ENCODE measurements around the gene RASGRP4. TPM values are rescaled to one million over a fixed set of nuclear protein-coding genes. Genes with fewer than 3 reads are reported as not detected.
"Not testable (repeated sequence)": the region's sequence is repeated elsewhere in the genome, so short reads cannot be mapped to it uniquely, and the experiment has no call there.

Gene RASGRP4
- total RNA-seq, 1 donor from 2014 or later = 0.24 TPM

DNA sequence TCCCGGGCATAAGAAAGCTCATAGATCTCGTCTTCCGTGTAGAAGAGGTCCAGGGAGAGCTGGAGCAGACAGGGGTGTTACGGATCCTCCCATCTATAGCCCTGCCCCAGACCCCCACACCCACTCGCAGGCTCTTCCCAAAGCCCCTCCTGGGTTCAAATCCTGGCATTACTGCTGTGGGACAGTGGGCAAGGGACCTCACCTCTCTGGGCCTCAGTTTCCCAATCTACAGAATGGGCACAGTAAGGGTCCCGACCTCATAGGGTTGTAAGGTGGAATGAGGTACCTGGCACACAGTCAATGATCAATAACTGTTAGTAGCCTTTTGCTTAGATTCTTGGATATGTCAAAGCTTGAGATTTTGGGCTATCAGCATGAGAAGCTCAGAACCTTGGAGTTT is 12.6 kb downstream of the RASGRP4 start:
- no peak for ATAC-seq

- no peak for ATAC-seq
These were observed 13.1 kb downstream of the RASGRP4 start for GRCh38 chr19:38412961-38413360.

- no peak for ATAC-seq
These were observed 13.5 kb downstream of the RASGRP4 start for GRCh38 chr19:38412491-38412890.

- not testable (repeated sequence) for ATAC-seq
These were observed 14.1 kb downstream of the RASGRP4 start for GRCh38 chr19:38411898-38412297.

DNA sequence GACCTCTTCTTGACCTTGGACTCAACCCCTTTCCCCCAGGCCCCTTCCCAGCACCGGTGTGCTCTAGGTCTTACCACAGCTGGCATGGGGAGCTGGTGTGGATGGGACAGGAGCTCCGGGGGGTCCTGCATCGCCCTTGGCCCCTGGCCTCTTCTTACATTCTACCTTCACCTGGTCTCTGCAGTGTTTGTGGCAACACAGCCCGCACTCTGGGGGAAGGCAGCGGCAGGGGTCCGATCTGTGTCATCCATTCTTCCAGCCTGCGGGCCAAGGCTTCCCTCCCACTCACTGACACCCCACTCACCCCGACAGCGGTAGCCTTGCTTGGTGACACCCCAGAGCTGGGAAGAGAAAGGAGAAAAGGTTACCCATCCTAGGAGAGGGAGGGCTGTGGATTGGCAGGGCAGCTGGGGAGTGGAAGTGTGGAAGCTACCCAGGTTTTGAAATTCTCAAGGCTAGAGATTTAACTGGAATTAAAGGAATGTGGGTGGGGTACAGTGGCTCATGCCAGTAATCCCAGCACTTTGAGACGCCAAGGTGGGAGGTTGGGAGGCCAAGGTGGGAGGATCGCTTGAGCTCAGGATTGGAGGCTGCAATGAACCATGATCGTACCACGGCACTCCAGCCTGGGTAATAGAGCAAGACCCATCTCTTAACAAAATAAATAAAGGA is 14.8 kb downstream of the RASGRP4 start:
- ATAC-seq = peak; percentile 5

GRCh38 chr19:38410407-38410806 is 15.6 kb downstream of the RASGRP4 start:
- not testable (repeated sequence) for ATAC-seq

DNA sequence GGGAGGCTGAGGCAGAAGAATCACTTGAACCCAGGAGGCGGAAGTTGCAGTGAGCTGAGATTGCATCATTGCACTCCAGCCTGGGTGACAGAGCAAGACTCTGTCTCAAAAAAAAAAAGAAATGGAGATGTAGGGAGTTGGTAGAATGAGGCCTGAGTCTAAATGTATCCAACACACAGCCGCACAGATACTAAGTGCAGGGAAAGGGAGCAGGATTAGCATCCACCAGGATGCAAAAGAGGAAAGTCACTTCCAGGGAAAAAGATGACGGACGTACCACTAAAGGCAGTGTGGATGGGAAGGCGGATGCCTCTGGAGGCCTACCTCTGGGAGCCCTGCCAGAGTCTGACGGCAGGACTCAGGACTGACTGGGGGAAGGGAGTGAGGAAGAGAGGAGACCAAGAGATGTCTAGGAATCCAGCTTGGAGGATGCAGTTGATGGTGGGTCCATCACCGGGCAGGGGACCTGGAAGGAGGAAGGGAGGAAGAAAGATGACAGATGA is 16.3 kb downstream of the RASGRP4 start:
- peak; percentile 19 for ATAC-seq

DNA sequence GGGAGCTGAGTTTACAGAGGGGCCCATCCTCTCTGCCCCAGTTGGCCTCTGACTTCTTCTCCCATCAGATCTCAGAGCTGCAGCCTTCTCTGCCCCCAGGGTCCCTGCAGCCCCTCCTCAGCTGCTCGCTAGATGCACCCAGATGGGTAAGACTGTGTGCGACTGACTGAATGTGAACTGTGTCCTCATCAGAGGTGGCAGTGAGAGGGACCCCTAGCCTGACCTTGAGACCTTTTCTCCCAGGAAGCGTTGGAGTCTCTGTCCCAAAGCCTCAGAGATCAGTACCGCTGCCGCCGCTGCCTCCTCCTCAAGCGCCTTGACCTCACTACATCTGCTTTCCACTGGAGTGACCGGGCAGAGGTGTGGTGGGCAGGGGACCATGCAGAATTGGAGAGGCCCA is 20.7 kb downstream of the RASGRP4 start:
- ATAC-seq = no peak

GRCh38 chr19:38404858-38405257 is 21.2 kb downstream of the RASGRP4 start:
- ATAC-seq = no peak

- ATAC-seq = peak; percentile 98
These were observed 22.9 kb downstream of the RASGRP4 start, which contains the start of gene FAM98C for GRCh38 chr19:38402967-38403674. TSS of gene FAM98C (plus strand) at chr19:38403093. CDS start at chr19:38403154, 61 bp downstream.

- no peak for ATAC-seq
These were observed 23.4 kb downstream of the RASGRP4 start for GRCh38 chr19:38402623-38402966.

DNA sequence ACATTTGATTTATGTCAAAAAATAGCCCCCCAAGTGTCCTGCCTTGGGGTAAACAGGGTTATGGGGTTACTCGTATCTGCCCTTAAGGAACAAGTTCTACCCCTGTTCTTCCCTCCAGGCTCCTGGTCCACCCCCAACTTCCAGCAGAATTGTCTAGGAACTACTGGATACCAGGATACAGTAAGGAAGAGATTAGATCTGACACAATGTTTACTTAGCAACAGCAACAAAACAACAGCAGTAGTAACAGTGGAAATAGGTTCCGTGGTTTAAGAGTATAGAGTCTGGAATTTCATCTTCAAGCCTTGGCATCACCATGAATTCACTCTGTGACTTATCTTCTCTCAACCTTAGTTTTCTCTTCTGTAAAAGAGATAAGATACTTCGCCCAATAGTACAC is 24.9 kb downstream of the RASGRP4 start:
- ATAC-seq = no peak

GRCh38 chr19:38400361-38400760 is 25.7 kb downstream of the RASGRP4 start:
- no peak for ATAC-seq

GRCh38 chr19:38399537-38399936 is 26.5 kb downstream of the RASGRP4 start:
- ATAC-seq = no peak

DNA sequence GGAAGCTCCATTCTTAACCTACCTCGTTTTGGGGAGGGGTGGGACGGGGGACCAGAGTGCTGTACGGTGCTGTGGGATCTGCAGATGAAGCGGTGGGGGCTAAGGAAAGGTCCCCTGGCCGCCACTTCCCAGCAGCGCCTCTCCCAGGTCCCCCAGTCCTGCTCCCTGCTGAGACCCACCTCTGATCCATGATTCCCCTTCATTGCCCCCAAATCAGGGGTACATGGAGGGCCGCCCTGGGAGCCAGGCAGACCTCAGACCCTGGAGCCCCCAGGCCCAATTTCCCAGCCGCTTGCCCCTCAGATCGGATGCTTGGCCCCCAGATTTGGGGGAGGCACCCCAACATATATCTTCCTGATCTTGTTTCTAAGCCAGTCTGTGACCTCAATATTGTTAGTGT is 26.9 kb downstream of the RASGRP4 start:
- ATAC-seq = no peak

DNA sequence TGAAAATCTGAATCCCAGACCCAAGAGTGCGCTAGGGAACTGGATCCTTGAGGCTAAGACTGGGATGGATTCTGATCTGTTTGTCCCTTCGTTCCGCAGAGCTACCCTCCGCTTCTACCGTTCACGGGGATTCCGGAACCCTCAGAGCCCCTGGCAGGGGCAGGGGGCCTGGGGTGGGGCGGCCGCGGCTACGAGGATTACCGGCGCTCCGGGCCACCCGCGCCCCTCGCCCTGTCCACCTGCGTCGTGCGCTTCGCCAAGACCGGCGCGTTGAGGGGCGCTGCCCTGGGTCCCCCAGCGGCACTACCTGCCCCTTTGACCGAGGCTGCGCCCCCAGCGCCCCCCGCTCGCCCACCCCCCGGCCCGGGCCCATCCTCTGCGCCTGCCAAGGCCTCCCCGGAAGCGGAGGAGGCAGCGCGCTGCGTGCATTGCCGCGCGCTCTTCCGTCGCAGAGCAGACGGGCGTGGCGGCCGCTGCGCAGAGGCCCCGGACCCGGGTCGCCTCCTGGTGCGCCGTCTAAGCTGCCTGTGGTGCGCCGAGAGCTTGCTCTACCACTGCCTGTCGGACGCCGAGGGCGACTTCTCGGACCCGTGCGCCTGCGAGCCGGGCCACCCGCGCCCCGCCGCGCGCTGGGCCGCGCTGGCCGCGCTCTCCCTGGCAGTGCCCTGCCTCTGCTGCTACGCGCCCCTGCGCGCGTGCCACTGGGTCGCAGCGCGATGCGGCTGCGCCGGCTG is 30.5 kb downstream of the RASGRP4 start:
- ATAC-seq = peak; percentile 27

GRCh38 chr19:38394488-38394887 is 31.5 kb downstream of the RASGRP4 start:
- ATAC-seq = peak; percentile 34

DNA sequence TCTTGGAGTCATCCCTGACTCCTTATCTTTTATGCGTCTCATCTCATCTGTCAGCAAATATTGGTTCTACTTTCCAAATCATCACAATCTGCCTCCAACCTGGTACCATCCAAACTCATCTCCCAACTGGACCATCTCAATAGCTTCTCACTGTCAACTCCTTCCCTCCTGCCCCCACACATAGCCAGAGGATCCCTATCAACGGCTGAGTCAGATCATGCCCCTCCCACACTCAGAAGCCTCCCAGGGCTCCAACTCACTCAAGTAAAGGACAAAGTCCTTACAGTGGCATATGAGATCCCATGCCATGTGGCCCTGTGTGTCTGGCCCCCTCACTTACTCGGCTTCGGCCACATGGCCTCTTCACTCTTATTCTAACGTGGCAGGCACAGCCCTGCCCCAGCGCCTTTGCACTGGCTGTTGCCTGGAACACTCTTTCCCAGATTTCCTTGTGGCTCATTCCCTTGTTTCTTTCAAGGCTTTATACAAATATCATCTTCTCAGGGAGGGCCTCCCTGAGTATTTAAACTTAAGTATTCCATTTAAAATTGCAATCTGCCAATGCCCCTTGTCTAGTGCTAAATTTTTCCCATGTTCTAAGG is 33.2 kb downstream of the RASGRP4 start:
- no peak for ATAC-seq

- ATAC-seq = no peak
These were observed 34.0 kb downstream of the RASGRP4 start for GRCh38 chr19:38391911-38392464.

DNA sequence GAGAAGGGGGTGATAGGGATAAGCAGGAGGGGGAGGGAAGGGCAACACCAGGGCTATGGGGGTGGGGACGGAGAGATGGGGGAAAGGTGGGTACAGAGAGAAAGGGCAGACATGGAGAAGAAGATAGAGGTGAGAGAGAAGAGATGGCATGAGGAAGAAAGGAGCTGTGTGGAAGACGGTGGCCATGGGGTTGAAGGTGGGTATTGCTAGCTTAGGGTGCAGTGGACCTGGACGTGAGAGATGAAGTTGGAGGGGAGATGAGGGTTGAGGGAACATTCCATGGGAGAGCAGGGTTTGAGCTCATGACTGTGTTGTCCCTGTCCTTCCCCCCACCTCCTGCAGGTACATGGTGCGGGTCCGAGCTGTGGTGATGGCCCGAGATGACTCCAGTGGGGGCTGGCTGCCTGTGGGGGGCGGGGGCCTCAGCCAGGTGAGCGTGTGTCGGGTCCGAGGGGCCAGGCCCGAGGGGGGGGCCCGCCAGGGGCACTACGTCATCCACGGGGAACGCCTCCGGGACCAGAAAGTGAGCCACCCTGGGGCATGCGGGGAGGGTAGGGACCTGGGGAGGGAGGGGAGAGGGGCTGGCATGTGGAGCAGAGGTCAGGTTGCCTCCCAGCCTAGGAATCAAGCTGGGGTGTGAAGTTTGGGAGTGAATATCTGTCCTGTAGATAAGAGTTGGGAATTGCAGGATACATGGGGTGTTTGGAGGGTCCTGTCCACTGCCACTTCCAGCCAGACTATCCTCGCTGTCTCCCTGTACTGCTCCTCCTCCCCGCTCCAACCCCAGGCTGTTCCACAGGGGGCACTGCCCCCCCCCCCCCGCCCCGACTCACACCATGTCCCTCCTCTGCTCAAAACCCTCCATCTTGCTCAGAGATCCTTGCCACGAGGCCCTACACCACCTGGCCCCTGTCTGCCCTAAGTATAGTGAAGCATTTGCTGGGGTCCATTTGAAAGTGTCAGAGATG is 35.8 kb downstream of the RASGRP4 start:
- ATAC-seq = no peak

Measured in esophagus mucosa (tissue), 1 donor.